Mesodermal cell (in vitro differentiated cells): ENCODE measurements around the gene GON4L.

ENCODE experiments used
- H3K27ac ChIP-seq: 2 replicates; pipeline ENCODE4 v1.7.0; 2013; ENCODE audit warnings: mild to moderate bottlenecking, low read depth, low read length, moderate library complexity; ENCODE audit not compliant: severe bottlenecking
- H3K36me3 ChIP-seq: 2 replicates; pipeline ENCODE4 v1.7.1; 2013; ENCODE audit warnings: mild to moderate bottlenecking, low read length, moderate library complexity; ENCODE audit not compliant: control insufficient read depth, insufficient read depth
- H3K4me1 ChIP-seq: one replicate; pipeline ENCODE4 v1.7.1; 2013; ENCODE audit warnings: mild to moderate bottlenecking, low read length; ENCODE audit not compliant: insufficient read depth, control insufficient read depth, poor library complexity, severe bottlenecking
- H3K4me3 ChIP-seq: 2 replicates; pipeline ENCODE4 v1.7.0; 2013; ENCODE audit warnings: low read length, control low read depth, mild to moderate bottlenecking; ENCODE audit not compliant: insufficient read depth, poor library complexity, severe bottlenecking; ENCODE audit errors: extremely low read depth
- H3K9me3 ChIP-seq: 2 replicates; pipeline ENCODE4 v1.7.1; 2013; ENCODE audit warnings: mild to moderate bottlenecking, low read length, moderate library complexity; ENCODE audit not compliant: control insufficient read depth
- WGBS, 2 experiments: methylation state at CpG; one replicate each; pipeline ENCODE4 v1.1.5; 2013; ENCODE audit warnings: missing lambda C conversion rate in 2 of 2; ENCODE audit not compliant: insufficient coverage in 2 of 2; 5-methylcytosine and 5-hydroxymethylcytosine counted together

GON4L gene

DNA sequence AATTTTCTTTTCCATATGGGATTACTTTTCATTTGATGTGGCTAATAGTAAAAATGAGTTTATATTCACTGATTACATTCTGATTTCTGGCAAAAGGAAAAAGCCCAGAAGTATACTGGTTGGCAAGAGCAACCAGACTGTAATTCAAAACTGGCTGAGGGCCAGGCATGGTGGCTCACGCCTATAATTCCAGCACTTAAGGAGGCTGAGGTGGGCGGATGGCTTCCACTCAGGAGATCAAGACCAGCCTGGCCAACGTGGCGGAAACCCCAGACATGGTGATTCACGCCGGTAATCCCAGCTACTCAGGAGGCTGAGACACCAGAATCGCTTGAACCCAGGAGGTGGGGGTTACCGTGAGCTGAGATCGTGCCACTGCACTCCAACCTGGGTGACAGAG, 16.8 kb upstream of the GON4L start:
- Histone ChIP-seq H3K36me3 (no peaks in the 10 kb centered on the region), H3K27ac (no peak overlapping the region), H3K9me3 (no peaks in the 10 kb centered on the region), H3K4me1 (no peaks in the 10 kb centered on the region), H3K4me3 (no peak overlapping the region)
- 77 to 87% methylated on average over 8 to 9 of the region's 9 CpGs for WGBS, 2 experiments

DNA sequence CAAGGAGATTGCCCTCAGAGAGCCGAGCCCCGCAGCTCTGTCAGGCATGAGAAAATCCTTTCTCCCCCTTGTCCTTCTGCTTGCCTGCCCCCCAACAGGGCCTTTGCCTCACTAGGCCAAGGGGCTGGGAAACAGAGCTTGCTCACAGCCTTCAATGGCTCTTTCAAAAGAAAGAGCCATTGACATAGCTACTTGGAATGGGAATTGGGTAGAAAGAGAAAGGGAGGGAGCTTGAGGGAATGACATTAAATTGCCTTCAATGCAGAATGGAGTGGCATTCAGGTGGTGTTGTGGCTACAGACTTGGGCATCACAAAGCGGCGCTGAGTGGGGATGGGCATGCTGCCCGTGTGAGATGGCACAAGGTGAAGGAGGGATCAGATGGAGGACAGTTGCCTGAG, 15.5 kb upstream of the GON4L start:
- WGBS, 2 experiments, result 89% methylated on average over 4 to 5 of the region's 5 CpGs
- Histone ChIP-seq H3K27ac (no peak overlapping the region), H3K9me3 (no peaks in the 10 kb centered on the region), H3K36me3 (no peaks in the 10 kb centered on the region), H3K4me1 (no peaks in the 10 kb centered on the region), H3K4me3 (no peak overlapping the region)

DNA sequence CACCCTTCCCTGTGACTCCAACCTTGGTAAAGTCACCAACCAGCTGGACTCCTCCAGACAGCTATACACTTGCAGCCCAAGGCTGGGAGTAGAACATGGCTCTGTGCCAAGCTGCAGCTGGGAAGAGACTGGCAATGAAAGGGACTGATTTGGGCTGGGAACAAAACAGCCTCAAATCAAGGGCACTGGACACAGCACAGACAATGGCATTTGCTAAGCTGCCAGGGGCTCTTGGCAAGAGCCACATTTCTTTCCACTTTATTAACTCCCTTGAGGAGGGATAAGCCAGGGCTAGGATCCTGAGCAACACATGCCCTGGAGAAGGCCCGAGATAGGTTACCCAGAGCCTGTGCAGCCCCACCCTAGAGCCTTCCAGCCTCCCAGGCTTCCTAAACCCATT, 14.4 kb upstream of the GON4L start:
- Histone ChIP-seq H3K36me3 (no peaks in the 10 kb centered on the region), H3K4me1 (no peaks in the 10 kb centered on the region), H3K9me3 (no peaks in the 10 kb centered on the region), H3K27ac (no peak overlapping the region), H3K4me3 (no peak overlapping the region)
- WGBS, 2 experiments, result 71 to 86% methylated on average over 1 of the region's 1 CpG

DNA sequence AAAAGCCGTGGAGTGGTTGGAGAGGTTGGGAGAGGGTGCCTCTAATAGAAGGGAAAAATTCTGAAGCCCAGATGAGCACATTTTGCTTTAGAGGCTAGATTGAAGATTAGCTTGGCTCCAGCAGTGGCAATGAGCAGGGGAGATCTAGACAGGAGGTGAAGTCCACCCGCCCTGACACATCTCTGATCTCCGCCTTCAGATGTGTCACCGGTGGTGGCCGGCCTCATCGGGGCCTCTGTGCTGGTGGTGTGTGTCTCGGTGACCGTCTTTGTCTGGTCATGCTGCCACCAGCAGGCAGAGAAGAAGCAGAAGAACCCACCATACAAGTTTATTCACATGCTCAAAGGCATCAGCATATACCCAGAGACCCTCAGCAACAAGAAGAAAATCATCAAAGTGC, 10.8 kb upstream of the GON4L start:
- Histone ChIP-seq H3K4me1 (no peaks in the 10 kb centered on the region), H3K9me3 (no peaks in the 10 kb centered on the region), H3K4me3 (no peak overlapping the region), H3K36me3 (no peaks in the 10 kb centered on the region), H3K27ac (no peak overlapping the region)
- WGBS, 2 experiments, result 90 to 92% methylated on average over 6 to 7 of the region's 8 CpGs

DNA sequence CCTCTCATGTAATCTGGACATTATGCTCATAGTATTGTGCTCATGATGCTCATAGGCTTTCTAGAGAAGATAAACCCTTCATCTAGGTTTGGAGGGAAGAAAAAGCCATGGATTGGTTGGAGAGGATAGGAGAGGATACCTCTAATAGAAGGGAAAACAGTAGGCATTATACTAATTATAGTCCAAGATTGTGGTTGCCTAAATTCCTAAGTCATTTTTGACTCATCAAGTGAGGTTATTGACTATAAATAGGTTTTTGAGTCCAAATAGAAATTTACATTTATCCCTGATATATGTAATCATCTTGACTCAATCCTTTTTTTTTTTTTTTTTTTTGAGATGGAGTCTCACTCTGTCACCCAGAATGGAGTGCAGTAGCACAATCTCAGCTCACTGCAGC, 7.4 kb upstream of the GON4L start:
- Histone ChIP-seq H3K27ac (no peak overlapping the region), H3K4me3 (no peak overlapping the region), H3K9me3 (no peaks in the 10 kb centered on the region), H3K4me1 (no peaks in the 10 kb centered on the region), H3K36me3 (no peaks in the 10 kb centered on the region)

DNA sequence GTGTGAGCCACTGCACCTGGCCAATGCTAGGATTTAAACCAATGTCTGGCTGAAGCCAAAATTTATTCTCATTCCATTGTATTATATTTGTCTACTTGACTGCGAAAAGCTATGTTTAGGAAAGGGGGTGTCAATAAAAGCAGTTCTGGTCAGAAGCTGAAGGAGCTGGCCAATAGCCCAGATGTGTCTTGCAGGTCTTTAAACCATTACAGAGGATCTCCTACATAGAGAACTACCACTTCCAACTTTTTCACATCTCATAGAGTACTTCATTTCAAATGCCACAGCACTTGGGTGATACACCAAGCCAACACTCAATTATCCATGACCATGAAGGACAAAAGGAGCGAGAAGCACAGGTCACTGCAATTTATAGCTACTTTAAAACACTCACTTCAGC, 4.9 kb upstream of the GON4L start:
- WGBS, 2 experiments, result no CpG with 5 or more reads among the region's 2 CpGs
- no peak overlapping the region for H3K4me3 ChIP-seq
- H3K9me3 ChIP-seq, result no peaks in the 10 kb centered on the region
- H3K36me3 ChIP-seq, result no peaks in the 10 kb centered on the region
- no peak overlapping the region for H3K27ac ChIP-seq
- H3K4me1 ChIP-seq, result no peaks in the 10 kb centered on the region

DNA sequence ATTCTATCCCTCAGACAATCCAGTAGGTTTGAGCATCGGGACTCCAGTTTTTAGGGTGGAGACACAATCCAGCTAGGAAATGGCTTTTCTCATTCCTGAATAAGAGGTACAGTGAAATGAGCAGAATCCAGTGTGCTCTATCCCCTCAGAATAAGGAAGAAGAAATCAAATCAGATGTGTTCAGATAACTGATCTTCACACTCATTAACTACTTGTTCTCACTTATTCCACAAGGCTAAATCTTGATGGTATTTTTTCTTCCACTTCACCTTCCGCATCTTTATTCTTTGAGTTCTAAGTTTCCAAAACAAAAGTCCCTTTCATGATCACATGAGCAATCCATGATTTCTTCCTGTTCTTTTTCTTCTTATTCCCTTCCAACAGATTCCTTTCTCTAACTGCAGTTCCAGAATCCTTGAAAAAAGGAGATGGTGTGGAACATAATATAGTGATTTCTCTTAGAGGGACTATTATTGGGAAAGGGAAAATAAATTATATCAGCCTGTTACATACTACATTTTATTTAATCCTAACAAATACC, 4.0 kb upstream of the GON4L start:
- no peaks in the 10 kb centered on the region for H3K9me3 ChIP-seq
- H3K27ac ChIP-seq, result no peak overlapping the region
- H3K36me3 ChIP-seq, result no peaks in the 10 kb centered on the region
- H3K4me1 ChIP-seq, result no peaks in the 10 kb centered on the region
- 84 to 92% methylated on average over 1 to 2 of the region's 2 CpGs for WGBS, 2 experiments
- no peak overlapping the region for H3K4me3 ChIP-seq

DNA sequence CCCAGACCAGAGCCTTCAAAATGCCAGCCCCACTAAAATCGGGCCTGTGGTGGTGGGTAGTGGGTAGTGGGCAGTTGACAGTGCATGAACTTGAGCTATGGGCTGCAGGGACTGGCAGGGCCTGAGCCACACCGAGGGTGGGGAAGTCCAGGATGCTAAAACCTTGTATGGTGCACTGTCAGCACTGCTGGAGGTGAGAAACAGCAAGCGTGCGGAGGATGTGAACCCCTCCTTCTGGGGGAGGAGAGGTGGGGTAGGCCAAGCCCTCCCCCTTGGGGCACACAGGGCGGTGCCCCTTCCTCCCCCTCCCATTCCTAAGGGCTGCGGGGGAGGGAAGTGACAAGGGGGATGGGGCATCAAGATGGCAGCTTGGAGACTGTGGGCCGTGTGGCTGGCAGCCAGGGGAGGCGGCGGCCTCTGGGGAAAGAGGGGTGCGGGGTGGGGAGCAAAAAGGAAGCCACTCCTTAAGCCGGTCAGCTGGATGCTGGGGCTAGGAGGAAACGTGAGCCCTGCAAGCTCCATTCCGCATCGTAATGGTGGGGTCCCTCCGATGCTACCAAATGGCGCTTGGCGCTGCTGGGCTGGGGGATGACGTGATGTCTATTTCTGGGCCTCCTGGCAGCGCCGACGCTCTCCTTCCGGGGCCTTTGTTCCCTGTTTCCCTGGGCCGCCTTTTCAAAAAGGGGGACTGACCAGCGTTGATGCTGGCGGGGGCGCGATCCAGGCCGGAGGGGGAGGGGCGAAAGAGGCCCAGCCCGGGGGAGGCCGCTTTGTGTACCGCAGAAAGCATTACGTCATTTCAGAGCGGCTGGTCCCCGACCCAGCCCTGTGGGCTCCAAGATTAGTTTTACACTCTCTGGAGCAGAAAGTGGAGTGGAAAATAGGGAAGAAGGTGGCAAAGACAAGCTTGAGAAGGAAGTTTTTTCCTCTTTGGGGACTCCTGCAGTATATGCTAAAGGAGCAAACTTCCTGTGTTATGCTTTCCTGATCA, 3.2 kb upstream of the GON4L start:
- Histone ChIP-seq H3K4me3 (no peak overlapping the region), H3K27ac (no peak overlapping the region), H3K4me1 (no peaks in the 10 kb centered on the region), H3K9me3 (no peaks in the 10 kb centered on the region), H3K36me3 (peaks cover 4% of the 10 kb centered on the region)
- WGBS, 2 experiments, result 87% methylated on average over 27 to 32 of the region's 35 CpGs

DNA sequence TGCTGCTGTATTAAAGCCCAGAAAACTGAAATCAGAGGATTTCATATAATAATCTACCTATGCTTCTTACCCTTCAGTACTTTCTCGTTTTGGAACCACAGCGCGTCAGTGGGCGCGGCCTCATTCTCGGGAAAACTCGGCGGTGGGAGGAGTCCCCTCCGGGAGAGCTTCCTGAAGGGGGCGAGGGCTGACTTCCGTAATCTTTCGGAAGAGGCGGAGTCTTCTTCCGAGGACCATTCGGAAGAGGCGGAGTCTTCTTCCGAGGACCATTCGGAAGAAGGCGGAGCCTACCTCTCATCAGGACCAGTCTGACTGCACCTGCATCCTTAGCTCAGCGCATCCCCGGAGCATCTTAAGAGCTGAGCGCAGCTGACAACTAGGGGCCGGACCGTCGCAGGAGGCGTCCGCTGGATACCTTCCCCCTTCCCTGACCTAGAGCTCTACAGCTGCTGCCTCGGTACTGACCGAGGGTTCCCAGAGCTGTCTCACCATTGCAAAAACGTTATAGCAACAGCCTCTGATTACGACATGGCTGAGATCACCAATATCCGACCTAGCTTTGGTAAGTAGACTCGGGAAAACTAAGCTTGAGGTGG, 2.3 kb upstream of the GON4L start, which contains the start of gene SYT11:
TSS of gene SYT11 (plus strand) at position 334 of the 596 bp plus-strand sequence. CDS start at position 529, 195 bp downstream.
- Histone ChIP-seq H3K4me1 (no peaks in the 10 kb centered on the region), H3K27ac (peak within 1 kb of the TSS; percentile 56), H3K4me3 (peak within 1 kb of the TSS; percentile 39), H3K36me3 (peaks cover 12% of the 10 kb centered on the region), H3K9me3 (no peaks in the 10 kb centered on the region)
- 13 to 16% methylated on average over 30 to 33 of the region's 33 CpGs for WGBS, 2 experiments

DNA sequence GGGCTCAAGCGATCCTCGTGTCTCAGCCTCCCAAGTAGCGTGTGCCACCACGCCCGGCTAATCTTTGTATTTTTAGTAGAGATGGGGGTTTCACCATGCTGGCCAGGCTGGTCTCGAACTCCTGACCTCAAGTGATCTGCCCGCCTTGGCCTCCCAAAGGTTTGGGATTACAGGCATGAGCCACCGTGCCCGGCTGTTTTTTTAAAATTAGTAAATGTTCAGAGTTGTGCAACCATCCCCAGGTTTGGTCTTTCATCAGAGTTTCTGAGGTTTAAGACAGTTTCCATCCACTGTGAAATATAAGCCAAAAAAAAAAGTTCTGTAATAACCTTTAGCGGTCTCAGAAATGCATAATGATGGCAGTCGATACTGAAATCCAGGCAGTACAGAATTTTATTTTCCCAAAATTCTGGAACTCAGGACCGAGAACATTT, 1.8 kb upstream of the GON4L start:
- no peaks in the 10 kb centered on the region for H3K4me1 ChIP-seq
- H3K4me3 ChIP-seq, result peak overlapping the region; percentile 39
- no peaks in the 10 kb centered on the region for H3K9me3 ChIP-seq
- 78 to 81% methylated on average over 5 to 8 of the region's 12 CpGs for WGBS, 2 experiments
- H3K27ac ChIP-seq, result peak overlapping the region; percentile 56
- H3K36me3 ChIP-seq, result peaks cover 17% of the 10 kb centered on the region
